GM19438 (cell line): ENCODE results near the gene MORC3.
"Not testable (repeated sequence)": the region's sequence is repeated elsewhere in the genome, so short reads cannot be mapped to it uniquely, and the experiment has no call there.

Experiments
- ATAC-seq: cut with Tn5 transposase; IDR thresholded peaks from one replicate; pipeline ENCODE4 v1.9.1; 2021; ENCODE audit warnings: low read depth; ENCODE audit not compliant: unreplicated experiment

The MORC3 gene

DNA sequence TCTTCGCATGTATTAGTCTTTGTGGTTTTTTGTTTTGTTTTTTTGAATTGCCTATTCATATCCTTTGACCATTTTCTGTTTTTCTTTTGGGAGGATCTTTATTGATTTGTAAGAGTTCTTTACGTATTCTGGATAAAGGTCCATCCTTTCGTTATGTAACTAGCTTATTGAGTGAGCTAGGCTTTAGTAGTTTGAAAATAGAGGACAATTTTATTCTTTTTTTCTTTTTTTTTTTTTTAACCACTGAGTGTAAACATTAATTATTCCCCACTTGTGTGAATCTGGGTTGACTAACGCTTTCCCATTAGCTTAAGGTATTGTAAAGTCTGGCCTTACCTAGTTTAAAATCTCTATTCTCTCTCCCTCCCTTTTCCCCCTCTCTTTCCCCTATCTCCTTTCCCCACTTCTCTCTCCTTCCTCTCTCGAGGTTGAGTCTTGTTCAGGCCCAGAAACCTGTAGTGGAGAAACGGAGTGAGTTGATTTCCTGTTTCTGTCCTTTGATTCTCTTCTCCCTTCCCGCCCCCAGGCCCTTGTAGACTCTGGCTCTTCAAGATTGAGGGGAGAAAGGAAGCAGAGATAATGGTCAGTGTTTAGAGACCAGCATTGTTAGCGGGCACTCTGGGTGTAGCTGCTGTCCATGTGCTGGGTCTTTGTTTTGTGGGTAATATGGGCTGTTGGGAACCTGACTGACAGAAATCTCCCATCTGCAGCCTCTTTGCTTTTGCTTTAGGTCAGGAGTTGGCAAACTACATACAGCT, 1.5 kb downstream of the MORC3 start:
- no peak for ATAC-seq

DNA sequence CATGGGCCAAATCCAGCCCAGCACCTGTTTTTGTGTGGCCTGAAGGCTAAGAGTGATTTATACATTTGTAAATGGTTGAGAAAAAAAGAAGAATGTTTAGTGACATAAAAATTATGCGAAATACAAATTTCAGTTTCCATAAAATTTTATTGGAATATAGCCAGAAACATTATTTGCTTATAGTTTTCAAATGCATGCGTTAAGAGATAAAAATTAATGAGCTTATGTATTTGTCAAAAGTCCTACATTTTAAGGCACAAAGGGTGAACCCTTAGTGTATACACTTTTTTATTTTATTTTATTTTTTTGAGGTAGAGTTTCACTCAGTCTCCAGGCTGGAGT, 2.1 kb downstream of the MORC3 start:
- no peak for ATAC-seq

DNA sequence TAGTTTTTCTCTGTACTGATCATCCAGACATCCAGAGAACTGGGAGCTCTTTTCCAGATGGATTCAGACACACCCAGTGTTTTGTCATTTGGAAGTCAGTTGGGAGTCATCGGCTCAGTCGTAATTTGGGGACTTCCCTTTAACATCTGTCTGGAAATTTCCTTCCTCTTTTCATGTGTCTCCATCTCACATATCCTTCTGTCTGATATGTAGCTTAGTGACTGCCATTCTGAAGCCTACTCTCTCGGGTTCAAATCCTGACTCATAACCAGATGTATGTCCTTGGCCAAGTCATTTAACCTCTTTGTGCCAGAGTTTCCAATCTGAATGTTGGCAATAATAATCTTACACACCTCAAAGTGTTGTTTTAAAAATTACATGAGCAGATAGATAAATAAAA, 3.0 kb downstream of the MORC3 start:
- ATAC-seq = no peak

DNA sequence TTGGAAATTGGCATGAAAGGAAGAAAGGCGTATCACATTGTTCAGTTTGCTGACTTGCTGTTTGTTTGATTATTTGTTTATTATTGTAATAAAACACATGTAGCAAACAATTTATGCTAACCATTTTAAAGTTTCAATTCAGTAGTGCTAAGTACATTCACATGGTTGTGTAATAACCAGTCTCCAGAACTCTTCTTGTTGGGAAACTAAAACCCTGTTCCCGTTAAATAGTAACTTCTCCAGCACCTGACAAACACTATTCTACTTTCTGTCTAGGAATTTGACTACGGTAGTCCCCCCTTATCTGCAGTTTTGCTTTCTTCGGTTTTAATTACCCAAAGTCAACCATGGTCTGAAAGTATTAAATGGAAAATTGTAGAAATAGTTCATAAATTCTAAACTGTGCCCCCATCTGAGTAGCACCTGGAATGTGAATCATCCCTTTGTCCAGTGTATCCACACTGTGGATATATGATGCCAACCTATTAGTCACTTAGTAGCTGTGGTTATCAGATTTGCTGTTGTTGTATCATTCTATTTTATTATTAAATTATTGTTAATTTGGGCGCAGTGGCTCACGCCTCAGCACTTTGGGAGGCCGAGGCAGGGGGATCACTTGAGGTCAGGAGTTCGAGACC, 5.5 kb downstream of the MORC3 start:
- ATAC-seq = no peak

DNA sequence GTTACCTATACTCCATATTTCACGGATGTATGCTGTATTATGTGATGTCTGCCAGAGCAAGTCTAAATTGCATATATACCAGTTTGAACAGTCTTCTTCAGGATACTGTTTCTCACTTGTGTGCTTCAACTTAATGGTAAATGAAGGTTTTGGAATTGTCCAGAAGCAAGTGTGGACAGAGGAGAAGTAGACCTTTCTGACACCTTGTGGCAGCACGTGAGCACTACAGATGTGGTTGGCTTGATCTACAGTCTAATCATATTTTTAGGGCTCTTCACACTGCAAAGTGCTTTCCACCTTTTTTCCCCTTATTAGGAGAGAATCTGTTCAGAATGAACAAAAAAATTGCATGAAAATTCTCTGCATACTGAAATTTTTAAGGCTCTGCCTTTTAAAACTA, 10.9 kb downstream of the MORC3 start:
- ATAC-seq = no peak

DNA sequence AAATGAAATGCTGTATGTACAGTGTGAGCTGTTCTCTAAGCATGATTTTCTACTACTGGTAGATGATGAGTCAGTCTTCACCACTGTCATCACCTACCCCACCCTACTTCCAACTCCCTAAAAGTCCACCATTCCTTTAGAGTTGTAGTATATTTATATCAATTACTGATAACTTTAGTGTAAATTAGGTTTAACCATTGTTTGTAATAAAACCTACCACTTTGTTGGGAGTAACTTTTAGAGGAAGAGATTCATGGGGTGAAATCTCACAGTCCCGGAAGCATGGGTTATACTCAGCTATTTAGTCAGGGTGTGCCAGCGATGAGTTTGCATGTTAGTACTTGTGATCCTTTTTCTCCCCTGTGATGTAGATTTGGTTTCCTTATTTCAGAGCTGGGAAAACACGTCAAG, 17.1 kb downstream of the MORC3 start:
- no peak for ATAC-seq

DNA sequence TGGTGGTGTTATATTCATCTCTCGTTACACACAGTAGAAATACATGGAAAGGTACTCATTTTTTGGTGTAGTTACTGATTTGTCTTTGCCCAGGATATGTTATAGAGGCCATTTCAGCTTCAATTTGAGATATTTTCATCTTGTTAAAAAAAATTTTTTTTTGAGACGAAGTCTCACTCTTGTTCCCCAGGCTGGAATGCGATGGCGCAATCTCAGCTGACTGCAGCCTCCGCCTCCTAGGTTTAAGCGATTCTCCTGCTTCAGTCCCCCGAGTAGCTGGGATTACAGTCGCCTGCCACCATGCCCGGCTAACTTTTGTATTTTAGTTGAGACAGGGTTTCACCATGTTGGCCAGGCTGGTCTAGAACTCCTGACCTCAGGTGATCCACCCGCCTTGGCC, 19.0 kb downstream of the MORC3 start:
- no peak for ATAC-seq

DNA sequence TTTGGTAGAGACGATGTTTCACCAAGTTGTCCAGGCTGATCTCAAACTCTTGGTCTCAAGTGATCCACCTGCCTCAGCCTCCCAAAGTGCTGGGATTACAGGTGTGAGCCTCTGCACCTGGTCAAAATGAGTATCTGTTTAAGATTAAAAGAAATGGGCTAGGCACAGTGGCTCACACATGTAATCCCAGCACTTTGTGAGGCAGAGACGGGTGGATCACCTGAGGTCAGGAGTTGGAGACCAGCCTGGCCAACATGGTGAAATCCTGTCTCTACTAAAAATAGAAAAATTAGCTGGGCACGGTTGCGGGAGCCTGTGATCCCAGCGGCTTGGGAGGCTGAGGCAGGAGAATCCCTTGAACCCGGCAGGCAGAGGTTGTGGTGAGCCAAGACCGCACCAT, 22.6 kb downstream of the MORC3 start:
- ATAC-seq = not testable (repeated sequence)

DNA sequence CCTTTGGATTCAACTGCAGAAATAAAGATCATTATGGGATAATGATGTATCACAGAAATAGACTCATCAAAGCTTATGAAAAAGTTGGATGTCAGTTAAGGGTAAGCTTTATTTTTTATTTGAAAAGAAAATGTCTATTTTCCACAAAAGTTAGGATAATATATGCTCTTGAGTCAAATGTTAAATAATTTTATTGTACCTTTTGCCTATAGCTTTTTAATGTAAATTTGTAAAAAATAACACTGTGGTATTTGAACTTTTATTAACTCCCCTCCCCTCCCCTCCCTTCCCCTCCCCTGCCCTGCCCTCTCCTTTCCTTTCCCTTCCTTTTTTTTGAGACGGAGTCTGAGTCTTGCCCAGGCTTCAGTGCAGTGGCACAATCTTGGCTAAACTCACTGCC, 24.9 kb downstream of the MORC3 start:
- ATAC-seq = no peak

GRCh38 chr21:36347278-36347961, 27.4 kb downstream of the MORC3 start:
- ATAC-seq = no peak

- ATAC-seq = no peak
These were observed 27.9 kb downstream of the MORC3 start for GRCh38 chr21:36347962-36348328.

- no peak for ATAC-seq
These were observed 29.3 kb downstream of the MORC3 start for GRCh38 chr21:36349315-36349714.

DNA sequence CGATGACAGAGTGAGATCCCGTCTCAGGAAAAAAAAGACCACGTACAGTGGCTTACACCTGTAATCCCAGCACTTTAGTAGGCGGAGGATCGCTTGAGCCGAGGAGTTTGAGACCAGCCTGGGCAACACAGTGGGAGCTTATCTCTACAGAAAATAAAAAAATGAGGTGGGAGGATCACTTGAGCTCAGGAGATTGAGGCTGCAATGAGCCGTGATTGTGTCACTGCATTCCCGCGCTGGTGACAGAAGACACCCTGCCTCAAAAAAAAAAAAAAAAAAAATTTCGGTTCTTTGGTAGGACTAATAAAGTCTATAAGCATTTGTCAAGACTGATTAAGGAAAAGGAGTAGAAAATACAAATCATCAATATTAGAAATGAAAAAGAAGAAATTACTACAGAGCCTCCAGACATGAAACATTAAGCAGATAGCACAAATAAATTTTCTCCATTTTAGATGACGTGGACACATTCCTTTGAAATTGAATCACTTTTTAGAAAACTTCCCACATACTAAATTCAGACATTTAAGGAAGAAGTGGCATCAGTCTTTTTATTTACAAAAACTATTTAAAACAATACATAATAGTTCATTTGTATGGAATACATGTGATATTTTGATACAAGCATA, 30.4 kb downstream of the MORC3 start:
- ATAC-seq = no peak

DNA sequence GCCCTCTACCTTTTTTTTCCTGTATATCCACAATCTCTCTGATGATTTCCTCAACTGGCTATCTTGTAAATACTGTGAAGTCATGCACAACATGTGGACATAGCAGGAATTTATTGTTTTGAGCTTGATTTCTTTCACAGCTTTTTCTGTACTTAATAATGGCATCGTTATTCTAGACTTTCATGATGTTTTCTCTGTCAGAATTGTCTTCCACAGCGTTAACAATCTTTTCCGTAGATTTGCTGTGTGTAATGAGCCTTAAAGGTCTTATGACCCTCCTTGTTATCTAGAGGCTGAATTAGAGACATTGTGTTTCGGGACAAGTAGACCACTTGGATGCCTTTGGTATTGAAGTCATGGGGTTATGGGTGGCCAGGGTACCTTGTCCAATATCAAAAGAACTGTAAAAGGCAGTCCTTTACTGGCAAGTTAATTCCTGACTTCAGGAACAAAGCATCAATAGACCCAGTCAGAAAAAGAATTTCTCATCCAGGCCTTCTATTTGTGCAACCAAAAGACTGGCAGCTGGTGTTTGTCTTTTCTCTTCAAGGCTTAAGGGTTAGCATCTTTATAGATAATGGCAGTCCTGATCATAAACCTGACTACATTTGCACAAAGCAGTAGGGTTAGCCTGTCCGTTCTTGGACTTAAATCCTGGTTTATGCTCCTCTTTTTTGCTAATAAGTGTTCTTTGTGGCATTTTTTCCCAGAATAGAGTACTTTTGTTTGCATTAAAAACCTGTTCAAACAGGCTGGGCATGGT, 35.1 kb downstream of the MORC3 start:
- ATAC-seq = no peak

DNA sequence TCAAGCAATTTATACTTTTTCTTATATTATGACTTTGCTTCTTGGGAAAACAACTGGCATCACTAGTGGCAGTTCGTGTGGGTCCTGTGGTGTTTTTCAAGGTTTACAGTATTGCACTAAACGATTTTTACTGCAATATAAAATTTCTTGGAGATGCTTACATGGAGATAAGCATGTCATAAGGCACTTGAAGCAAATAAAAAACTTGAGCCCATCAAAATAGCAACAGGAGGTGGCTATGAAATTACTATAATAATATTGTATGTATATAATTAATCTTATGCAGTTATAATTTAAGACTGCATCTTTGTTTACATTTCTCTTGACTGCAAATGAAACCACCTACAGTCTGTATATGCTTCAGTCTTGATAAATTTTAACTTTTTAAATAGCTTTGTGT, 35.9 kb downstream of the MORC3 start:
- no peak for ATAC-seq

GRCh38 chr21:36359185-36359584, 39.2 kb downstream of the MORC3 start:
- ATAC-seq = no peak

DNA sequence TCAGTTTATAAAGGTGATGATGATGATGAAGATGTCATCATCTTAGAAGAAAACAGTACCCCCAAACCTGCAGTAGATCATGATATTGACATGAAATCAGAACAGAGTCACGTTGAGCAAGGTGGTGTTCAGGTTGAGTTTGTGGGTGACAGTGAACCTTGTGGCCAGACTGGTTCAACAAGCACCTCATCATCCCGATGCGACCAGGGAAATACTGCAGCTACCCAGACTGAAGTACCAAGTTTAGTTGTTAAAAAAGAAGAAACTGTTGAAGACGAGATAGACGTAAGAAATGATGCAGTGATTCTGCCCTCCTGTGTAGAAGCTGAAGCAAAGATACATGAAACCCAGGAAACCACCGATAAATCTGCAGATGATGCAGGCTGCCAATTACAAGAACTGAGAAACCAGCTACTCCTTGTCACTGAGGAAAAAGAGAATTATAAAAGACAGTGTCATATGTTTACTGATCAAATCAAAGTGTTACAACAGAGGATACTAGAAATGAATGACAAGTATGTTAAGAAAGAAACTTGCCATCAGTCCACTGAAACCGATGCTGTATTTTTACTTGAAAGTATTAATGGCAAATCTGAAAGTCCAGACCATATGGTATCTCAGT, 49.2 kb downstream of the MORC3 start:
- ATAC-seq = no peak

- no peak for ATAC-seq
These were observed 56.0 kb downstream of the MORC3 start for GRCh38 chr21:36375994-36376393.

DNA sequence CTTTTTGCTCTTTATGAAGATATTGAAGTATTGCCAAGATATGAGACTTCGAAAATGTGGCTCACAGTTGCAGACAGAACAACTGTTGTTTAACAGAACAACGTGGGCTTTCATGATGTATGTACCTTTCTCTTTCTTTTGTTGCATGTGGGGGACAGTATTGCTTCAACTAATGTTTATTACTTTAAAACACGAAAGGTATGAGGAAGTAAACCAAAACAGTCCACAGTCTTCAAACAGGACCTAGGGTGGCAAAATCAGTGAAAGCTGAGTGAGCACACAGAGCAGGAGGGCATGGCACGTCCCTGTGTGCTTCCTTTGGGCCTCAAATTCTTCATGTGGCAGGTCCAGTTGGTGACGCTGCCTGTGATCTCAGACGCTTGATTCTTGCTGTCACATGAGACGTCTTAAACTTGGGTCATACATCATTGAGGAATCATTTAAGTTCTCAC, 57.4 kb downstream of the MORC3 start:
- no peak for ATAC-seq

GRCh38 chr21:36379251-36379650, 59.3 kb downstream of the MORC3 start:
- no peak for ATAC-seq
